GM19193 (cell line): Measurements from ENCODE around the gene RNF214.

Source experiments
- POLR2A ChIP-seq: IDR thresholded peaks from 4 replicates; pipeline ENCODE4 v1.6.1; 2011; ENCODE audit not compliant: insufficient read depth, insufficient read length; ENCODE audit errors: extremely low read depth

The RNF214 gene

DNA sequence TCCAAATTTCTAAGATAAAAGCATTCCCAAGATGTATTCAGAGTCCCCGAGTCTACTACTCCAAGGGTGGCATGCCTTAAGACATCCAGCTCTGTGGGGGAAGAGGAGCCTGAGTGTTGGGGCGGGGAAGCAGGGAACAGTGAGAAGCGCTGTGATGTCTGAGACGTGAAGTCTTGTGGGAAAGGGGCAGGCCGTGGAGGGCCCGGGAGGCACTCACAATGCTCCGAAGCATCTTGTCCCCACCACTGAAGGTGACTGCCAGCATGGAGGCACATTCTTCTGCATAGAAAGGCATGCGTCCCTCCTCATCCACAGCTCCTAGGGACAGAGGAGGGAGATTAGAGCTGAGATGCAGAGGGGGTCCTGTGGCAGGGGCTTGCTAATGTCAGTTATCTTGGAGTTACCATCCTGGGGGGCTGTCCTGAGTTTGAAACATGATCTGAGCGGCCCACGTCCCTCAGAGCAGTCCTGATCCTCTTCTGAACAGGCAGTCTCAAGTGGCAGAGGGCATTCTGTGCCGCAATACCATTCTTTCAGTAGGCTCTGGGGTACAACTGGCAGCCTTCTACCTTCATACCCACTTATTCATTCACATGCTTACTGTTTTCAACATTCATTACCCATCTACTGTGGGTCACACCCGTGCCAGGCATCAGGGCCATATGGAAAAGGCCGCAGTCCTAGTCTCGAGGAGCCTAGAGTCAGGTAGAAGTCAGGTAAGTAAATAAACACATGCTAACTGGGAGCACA is 9.3 kb upstream of the RNF214 start:
- TF ChIP-seq POLR2A: no peak

DNA sequence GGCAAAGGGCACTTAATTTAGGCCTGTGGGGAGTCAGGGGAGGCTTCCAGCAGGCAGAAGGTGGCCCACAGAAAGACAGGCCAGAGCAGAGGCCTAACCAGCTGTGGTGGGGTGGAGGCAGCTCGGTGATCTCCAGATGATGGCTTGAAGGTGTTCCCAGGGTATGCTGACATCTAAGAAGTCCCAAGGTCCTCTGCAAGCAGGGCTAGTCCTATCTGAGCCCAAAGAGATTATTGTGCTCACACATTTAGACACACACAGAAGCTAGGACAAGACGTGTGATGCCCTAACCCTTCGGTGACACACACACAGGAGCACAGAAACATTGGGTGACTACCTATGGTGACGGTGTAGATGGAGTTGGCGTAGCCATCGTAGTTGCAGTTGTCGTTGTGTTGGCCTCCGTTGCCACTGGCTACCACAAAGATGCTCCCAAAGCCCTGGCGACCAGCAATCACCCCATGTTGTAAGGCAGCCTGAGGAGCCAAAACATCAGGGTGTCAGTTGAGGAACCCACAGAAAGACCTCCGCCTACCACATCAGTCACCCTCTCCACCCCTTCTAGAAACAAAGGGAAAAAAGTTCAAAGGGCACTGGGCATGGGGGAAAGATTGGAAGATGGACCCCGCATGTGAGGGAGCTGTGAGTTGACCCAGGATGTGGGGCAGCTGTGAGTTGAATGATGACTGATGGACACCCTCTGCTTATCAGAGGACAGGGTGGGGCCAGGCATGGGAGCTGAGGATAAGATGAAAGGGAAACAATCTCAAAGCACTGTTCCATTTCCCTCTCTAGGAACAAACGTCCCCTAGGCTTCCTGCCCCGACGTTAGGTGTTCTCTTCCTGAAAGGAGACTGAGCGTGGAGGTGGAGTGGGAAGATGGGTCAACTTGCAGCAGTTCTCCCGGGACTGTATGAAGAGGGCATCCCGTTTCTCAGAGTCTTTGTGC is 8.5 kb upstream of the RNF214 start:
- TF ChIP-seq POLR2A: no peak

DNA sequence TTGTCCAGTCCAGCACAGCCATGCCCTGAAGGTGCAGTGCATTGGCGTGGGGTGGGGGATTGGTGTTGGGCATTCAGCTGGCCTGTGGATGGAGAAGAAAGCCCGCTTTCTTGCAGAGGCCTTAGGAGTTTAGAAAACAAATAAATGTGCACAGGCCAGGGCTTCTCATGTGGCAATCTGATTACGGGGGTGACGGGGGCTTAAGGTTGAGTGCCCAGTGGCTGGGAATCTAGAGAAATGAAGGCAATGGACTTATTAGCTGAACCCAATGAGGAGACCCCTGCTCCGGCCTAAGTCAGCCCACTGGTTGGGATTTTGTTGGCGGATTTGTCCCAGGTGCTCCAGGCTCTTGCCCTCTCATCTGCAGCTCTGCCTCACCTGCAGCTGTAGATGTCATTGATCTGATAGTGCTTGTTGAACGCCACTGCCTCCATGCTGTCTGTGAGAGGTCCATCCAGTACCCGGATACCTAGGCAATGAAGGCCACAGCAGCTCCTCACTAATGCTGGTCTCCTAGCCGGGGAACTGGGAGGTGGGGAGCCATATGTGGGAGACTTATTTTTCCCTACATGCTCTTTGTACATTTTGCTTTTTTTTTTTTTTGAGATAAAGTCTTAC is 6.8 kb upstream of the RNF214 start:
- TF ChIP-seq POLR2A: no peak

DNA sequence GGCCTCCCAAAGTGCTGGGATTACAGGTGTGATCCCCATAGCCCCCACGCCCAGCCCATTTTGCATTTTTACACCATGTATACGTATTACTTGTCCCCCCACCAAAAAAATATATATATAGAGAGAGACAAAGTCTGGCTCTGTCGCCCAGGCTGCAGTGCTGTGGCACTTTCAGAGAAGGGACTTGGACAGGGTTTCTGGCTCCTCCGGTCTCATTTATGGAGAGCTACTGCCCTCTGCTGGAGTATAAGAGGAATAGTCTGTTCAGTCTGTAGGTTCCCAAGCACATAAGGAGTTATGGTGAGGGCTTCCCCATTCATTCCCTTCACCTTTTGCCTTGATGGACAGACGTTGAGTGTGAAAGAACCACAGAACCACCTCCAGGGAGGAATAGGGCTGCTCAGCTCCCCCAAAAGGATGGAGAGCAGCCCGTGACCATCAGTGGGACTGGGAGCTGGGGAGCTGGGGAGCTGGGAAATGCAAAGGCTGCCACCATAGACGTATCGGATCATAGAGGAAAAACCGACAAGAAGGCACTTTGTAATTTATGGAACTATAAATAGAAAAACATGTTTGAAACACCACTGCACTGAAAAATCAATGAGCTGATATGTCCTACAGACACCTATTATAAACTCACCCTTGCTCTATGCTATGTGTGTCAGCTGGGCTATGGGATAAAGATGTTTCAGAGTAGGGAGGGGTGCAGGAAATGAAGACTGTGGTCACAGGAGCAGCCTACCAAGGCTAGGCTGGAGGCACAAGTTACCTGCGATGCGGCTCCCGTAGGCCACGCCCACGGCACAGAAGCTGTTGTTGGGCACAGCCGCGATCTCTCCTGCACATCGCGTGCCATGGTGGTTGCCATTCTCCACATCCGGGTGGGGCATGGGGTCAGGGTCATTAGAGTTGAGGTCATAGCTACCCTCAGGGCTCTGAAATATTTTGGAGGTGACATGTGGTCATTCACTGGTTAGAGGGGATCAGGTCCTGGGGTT is 5.8 kb upstream of the RNF214 start:
- TF ChIP-seq POLR2A: no peak

DNA sequence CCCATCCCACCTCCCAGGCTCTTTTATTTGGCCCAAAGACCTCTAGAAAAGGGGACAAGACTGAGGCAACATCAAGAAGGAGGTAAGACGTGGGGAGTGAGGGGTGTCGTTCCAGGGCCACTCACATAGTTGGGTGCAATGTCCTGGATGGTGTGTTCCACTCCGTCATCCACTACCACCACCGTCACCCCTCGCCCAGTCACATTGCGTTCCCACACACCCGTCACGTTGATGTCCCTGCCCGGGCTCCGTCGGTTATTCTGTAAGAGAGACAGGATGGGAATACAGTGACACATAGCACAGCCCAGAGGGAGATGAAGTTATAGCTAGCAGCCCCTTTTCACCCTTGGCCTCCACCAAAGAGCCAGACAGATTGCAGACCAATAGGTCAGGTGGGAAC is 4.4 kb upstream of the RNF214 start:
- no peak for TF ChIP-seq POLR2A

DNA sequence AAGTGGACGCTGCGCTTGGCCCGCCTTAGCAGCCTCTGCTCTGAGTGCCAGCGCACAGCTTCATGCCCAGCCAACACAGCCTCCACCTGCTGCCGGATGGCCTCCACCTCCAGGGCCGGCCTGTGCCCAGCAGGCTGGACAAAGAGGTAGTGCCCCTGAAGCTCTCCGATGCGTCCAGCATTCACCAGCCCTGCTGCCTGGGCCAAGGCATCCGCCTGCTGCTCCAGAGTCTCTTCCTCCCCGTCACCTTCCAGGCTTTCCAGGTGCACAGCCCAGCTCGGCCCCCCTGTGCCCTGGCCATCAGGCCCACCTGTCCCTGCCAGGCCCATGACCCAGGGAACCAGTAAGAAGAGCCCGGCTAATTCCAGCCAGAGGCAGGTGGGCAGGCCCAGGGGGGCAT is 3.1 kb upstream of the RNF214 start:
- no peak for TF ChIP-seq POLR2A

DNA sequence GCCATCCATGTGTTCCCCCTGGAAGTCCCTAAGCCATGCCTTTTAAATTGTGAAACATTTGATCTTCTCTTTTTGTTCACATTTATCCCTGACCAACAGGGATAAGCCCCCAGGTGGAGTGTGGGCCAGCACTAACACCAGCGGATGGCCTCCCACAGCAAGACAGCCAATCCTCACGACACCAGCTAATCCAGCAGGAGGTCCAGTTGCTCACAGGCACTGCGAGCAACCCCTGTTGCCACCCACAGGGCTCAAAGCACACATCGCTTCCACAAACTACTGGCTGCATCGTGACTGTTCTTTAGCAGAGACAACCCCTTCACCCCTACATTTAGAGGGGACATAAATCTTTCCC is 2.6 kb upstream of the RNF214 start:
- no peak for TF ChIP-seq POLR2A

DNA sequence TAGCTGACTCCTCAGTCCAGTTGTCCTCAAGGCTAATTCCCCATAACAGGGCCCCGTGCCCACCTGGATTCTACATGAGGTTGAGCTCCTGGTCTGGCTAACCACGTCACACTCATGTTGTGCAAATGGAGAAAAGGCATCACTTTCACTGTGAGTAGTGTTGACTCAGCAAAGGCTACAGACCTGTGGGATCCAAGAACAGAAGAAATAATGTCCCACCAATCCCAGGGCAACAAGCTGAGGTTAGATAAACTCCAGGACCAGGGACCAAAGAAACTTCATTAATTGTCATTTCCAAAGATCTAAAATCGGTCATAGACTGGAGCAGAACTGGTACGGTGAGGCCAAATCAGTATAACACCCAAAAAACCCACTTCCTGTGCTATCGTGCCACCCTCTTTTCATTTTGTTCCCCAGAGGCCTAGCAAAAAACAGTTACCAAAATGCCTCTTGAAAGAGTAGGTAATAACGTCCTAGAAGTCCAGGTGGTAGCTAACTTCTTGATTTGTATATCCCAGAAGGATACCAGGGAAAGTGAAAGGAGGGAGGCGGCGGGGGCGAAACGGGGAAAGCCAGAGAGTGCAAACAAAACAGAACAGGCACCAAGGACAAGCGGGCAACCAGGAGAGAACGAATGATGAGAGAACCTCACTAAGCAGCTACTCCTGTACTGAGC is 2.0 kb upstream of the RNF214 start:
- TF ChIP-seq POLR2A: no peak

DNA sequence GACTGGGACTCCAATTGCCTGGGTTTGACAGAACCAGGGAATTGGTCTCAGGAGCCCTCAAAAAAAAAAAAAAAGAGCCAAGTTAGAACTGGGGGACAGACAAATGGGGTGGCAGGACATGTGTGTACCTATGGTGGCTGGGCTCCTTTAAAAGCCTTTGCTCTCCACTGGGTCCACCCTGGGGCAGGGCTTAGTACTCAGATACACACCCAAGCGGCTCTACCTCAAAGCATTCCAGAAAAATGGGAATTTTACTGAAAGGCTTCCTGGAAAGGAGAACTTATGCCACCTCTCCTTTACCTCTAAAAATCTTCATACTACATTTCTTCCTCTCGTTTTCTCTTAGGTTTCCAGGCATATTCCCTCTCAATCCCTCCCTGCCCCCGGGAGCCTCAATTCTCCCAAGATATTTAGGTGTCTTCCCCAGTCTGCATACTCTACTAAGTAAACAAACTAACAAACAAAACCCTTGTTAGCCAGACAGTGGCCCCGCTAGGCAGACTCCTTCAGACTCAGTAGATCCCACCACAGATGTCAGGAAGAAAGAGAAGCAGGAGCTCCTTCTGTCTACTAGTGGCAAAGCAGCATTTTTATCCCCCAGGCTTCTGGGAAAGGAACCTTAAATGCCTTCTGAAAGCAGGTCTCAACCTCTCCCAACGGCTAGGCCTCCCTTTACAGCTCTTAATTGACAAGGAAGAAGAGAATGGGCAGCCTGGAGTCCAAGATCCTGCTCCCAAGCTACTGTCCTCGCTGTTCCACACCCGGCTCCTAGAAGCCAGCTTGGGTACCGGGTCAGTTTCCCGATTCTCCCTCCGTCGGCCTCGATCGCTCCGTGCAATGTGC is 1.3 kb upstream of the RNF214 start:
- no peak for TF ChIP-seq POLR2A

DNA sequence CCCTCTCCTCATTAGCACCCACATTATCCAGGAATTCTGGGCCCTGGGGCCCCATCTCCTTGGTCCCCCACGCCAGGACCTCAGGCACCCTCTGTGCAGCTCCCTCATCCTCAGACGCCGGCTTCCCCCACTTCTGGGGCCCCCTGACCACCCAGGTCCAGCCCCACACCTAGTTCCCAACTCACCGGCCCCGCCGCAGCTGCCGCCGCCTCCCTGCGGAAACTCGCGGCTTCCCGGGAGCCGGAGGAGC is 704 bp upstream of the RNF214 start, which contains the start of gene PCSK7:
Gene PCSK7, minus strand, starts transcription at position 232 of the 250 bp plus-strand sequence. CDS start 2,229 bp downstream, outside the sequence.
- no peak for TF ChIP-seq POLR2A

DNA sequence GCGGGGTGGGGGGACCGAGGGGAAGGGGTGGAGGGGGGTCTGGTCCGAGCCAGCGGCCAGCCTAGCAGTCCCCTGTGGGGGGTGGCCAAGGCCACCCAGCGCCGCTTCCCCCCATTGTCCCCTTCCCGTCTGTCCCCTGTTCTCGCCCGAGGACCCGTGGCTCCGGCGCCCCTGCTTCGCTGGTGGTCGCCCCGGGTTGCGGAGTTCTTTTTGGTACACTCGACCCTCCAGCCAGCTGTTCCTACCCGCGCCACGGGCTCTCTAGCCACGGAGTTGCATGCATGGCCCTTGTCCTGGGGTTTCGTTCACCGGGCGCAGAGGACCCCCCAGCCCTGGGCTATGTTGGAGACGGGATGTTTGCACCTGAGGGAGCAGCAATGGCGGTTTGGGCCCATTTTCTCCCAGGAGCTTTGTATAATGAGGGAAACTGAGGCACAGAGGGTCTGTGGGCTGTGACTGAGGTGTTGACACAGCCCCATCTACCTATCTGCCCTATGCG is 489 bp downstream of the RNF214 start:
- TF ChIP-seq POLR2A: no peak

DNA sequence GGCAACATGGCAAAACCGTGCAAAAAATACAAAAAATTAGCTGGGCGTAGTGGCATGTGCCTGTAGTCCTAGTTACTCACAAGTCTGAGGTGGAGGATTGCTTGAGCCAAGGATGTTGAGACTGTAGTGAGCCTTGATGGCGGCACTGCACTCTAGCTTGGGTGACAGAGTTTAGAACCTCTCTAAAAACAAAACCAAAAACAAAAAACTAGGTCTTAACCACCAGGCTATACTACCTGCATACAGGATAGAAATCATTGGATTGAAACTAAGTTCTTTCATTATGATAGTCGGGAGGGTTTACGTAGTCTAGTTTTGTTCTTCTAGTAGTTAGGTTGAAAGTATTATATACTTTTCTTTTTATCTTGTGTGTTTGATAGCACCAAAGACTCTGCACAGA is 5.8 kb downstream of the RNF214 start:
- no peak for TF ChIP-seq POLR2A

DNA sequence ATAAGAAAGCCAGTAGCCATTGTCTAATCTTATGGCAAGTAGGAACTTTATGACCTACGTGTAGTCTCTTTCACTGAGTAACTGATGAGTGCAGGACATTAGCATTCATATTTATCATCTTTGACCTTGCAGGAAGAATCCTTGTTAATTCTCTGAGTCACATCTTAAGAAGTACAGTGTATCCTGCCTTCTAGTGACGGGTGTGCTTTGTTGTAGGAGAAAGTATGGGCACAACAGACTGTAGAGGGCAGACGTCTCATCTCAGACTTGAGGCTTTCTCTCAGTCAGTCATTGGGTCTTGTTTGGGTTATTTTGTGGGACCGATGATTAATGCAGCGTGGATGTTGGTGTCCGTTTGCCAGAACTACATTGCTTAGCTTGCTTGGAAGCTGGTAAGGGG is 6.8 kb downstream of the RNF214 start:
- no peak for TF ChIP-seq POLR2A

DNA sequence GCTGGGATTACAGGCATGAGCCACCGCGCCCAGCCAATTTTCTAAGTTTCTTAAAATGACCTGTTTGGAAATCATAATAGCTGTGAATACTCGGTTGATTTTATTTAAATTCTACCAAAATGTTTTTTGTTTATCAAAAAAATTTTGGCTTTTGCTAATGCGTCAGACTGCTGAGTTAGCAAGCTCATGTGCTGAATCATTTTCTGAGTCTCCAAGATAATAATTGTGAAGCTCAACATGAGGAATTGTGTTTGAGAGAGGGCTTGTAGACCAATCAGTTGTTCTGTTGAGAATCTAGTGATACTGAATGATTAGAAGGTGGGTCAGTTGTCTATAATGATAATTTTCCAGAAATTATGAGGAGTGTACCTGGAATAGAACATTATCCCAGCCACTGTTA is 15.9 kb downstream of the RNF214 start:
- TF ChIP-seq POLR2A: no peak

DNA sequence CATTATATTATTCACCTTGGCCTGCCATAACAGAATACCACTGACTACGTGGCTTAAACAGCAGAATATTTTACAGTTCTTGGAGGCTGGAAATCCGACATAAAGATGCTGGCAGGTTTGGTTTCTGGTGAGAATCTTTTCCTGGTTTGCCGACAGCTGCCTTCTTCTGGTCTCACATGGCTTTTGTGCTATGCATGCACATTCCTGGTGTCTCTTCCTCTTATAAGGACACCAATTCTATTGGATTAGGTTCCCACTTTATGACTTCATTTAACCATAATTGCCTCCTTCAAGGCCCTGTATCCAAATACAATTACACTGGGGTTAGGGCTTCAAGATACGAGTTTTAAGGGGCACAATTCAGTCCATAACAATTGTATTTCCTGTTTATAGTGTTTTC is 17.1 kb downstream of the RNF214 start:
- TF ChIP-seq POLR2A: no peak
